BJ (cell line): ENCODE results near the gene POC5. TPM values are rescaled to one million over a fixed set of nuclear protein-coding genes. Genes with fewer than 3 reads are reported as not detected.

Experiments used
- CTCF ChIA-PET: fragments of 350-600 bp; formaldehyde crosslinking; extraction: SDS; loops from one replicate; lab custom pipeline; 2021; ENCODE audit warnings: antibody characterized with exemption, inconsistent platforms; lab: Yijun Ruan, JAX
- POLR2A ChIA-PET: fragments of 300-600 bp; sonication (Branson Sonifier 250); formaldehyde crosslinking; extraction: SDS; loops from one replicate; lab custom pipeline; 2021; ENCODE audit warnings: antibody characterized with exemption; lab: Charles Lee
- DNase-seq: peaks from one replicate; pipeline ENCODE4 v3.0.0-alpha.2; 2011; ENCODE audit warnings: low read depth
- H3K27me3 ChIP-seq: 2 replicates; pipeline ENCODE4 v1.6.0; 2011; ENCODE audit warnings: low read length; ENCODE audit not compliant: control insufficient read depth, insufficient read depth
- H3K36me3 ChIP-seq: 2 replicates; pipeline ENCODE4 v1.5.1; 2011; ENCODE audit warnings: low read length; ENCODE audit not compliant: control insufficient read depth, insufficient read depth
- H3K4me3 ChIP-seq: 2 replicates; pipeline ENCODE4 v1.5.1; 2011; ENCODE audit warnings: low read depth, mild to moderate bottlenecking, control low read depth, low read length
- polyA plus RNA-seq: library from polyadenylated mRNA; depleted of rRNA; stranded (reverse); fragments of >200 nt; gene quantifications from 2 replicates; pipeline ENCODE4 v1.2.3, GENCODE V29; 2011; rRNA removed
- small RNA-seq: library from RNA; depleted of rRNA; stranded (forward); fragments of <200 nt; gene quantifications from one replicate; pipeline ENCODE3, GENCODE V24; 2012; ENCODE audit warnings: low replicate concordance, low read depth; ENCODE audit not compliant: insufficient read length
- TF ChIP-seq, protein P1 (sequence below): IDR thresholded peaks from 2 replicates; pipeline ENCODE4 v1.5.1; 2011; ENCODE audit warnings: low read depth, mild to moderate bottlenecking, control low read depth, inconsistent platforms, low read length, moderate library complexity; ENCODE audit not compliant: insufficient read depth

POC5 gene
- polyA plus RNA-seq, 1 experiment, result 8.4 TPM

DNA sequence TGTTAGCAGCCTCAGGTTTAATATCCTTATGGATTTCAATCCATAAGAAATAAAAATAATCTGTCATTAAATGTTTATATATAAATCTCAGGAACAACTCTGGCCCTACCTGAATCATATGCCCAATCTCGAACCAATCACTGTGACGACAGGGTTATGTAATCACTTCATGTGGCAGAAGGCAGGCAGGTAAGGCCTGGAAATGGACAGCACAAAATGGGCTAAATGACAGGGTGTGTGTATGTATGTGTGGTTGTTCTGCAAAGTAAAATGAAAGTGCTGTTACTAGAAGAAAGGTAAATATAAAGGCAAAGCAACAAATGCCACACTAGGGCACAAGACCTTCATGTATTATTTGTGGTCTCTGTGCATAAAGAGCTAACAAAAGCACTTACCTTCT lies 86.4 kb downstream of the POC5 start:
- TF ChIP-seq, protein P1, sequence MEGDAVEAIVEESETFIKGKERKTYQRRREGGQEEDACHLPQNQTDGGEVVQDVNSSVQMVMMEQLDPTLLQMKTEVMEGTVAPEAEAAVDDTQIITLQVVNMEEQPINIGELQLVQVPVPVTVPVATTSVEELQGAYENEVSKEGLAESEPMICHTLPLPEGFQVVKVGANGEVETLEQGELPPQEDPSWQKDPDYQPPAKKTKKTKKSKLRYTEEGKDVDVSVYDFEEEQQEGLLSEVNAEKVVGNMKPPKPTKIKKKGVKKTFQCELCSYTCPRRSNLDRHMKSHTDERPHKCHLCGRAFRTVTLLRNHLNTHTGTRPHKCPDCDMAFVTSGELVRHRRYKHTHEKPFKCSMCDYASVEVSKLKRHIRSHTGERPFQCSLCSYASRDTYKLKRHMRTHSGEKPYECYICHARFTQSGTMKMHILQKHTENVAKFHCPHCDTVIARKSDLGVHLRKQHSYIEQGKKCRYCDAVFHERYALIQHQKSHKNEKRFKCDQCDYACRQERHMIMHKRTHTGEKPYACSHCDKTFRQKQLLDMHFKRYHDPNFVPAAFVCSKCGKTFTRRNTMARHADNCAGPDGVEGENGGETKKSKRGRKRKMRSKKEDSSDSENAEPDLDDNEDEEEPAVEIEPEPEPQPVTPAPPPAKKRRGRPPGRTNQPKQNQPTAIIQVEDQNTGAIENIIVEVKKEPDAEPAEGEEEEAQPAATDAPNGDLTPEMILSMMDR, result no peak
- no peak overlapping the region for H3K4me3 ChIP-seq
- ChIA-PET CTCF (no interaction called here), POLR2A (no interaction called here)
- no peak for DNase-seq
- H3K36me3 ChIP-seq, result no peaks in the 10 kb centered on the region
- H3K27me3 ChIP-seq, result no peaks in the 10 kb centered on the region

DNA sequence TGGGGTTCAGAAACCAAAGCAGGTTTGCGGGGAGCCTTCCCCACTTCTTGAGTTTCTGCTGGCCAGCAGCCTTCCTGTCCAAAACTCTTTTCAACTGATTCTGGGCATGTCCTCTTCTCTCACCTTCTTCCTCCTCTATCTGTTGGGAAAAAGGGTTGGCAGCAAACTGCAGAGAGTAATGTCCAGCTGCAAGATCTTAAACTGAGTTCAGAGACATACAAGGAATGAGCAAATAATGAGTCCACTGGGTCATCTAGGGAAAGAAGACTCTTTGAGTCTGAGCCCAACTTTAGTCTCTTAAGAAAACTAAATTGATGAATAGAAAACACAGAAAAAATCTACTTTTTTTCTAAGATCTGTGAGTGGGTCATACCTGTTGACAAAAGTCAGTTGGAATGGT lies 89.4 kb downstream of the POC5 start:
- ChIA-PET POLR2A (no interaction called here), CTCF (interaction anchor here (1.1 to 1.6 kb wide), 2 partner anchors 9 kb away, joined by 3 to 4 read pairs; no protein-coding TSS in a partner anchor)
- TF ChIP-seq, protein P1, result no peak
- no peak for DNase-seq
- no peak overlapping the region for H3K4me3 ChIP-seq
- H3K36me3 ChIP-seq, result no peaks in the 10 kb centered on the region
- no peaks in the 10 kb centered on the region for H3K27me3 ChIP-seq

DNA sequence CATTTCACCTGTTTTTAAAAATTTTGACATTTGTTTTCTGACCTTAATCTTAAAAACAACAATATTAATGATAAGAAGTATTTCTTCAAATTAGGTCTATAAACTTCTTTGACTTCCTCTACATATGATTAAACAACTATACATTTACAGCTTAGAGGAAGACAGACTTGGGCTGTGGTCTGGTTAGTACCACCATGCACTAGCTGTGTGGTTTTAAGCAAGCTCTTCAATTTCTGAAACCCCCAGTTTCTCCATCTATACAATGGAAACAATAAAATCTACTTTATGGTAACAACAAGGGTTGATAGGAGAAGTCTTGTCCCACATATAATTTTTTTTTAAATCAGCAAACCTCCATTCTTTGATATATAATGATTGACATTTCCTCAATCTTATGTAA lies 90.3 kb downstream of the POC5 start:
- no peak for DNase-seq
- H3K4me3 ChIP-seq, result no peak overlapping the region
- ChIA-PET CTCF (interaction anchor here (1.1 to 1.6 kb wide), 2 partner anchors 8 to 10 kb away, joined by 3 to 4 read pairs; no protein-coding TSS in a partner anchor), POLR2A (no interaction called here)
- H3K27me3 ChIP-seq, result no peaks in the 10 kb centered on the region
- TF ChIP-seq, protein P1, result no peak
- no peaks in the 10 kb centered on the region for H3K36me3 ChIP-seq

Small RNAs within 50 kb of the gene (small RNA-seq; reads per million reads assigned to genes)
- not detected for gene RNU6-680P

Other genes starting within 250 kb of the POC5 start
- 4.5 and 9.5 TPM in 2 replicates for gene CERT1, start 205.8 kb downstream of the POC5 start, polyA plus RNA-seq
- gene POLK, start 205.5 kb downstream of the POC5 start, polyA plus RNA-seq, result 11.8 and 26.1 TPM in 2 replicates
- gene ANKDD1B, start 106.0 kb downstream of the POC5 start, polyA plus RNA-seq, result 0.18 and 0.32 TPM in 2 replicates